Measurements from ENCODE around the gene IQCN. TPM values are rescaled to one million over a fixed set of nuclear protein-coding genes. Genes with fewer than 3 reads are reported as not detected.
A peak's percentile ranks its signal among the peaks of the same experiment; 100 is the strongest.
"Not testable (repeated sequence)": the region's sequence is repeated elsewhere in the genome, so short reads cannot be mapped to it uniquely, and the experiment has no call there.

Gene IQCN
- total RNA-seq, 2 experiments from 2014 or later, result 0.59 to 0.69 TPM

- Mint-ChIP-seq H3K4me1 (ENCODE audit: low read depth) (peaks cover 8% of the 10 kb centered on the region), H3K36me3 (ENCODE audit: low read depth) (no peaks in the 10 kb centered on the region), H3K9me3 (no peaks in the 10 kb centered on the region), H3K27me3 (peaks cover 15% of the 10 kb centered on the region), H3K27ac (no peak overlapping the region), H3K4me3 (no peak overlapping the region)
- intact Hi-C loops (cut with micrococcal nuclease), result no loop called here
- ChIA-PET POLR2A (no interaction called here), CTCF (interaction anchor here (2.4 kb wide), 1 partner anchor 33 kb away, joined by 9 read pairs; no protein-coding TSS in a partner anchor)
- no peak for TF ChIP-seq CTCF (IDR thresholded peaks at IDR 0.05)
- DNase-seq, result no peak
- no peak for ATAC-seq
These were observed 55.7 kb downstream of the IQCN start for GRCh38 chr19:18218600-18218999.

GRCh38 chr19:18218159-18218558 lies 56.1 kb downstream of the IQCN start:
- Mint-ChIP-seq H3K27ac (no peak overlapping the region), H3K36me3 (ENCODE audit: low read depth) (no peaks in the 10 kb centered on the region), H3K4me1 (ENCODE audit: low read depth) (peaks cover 8% of the 10 kb centered on the region), H3K27me3 (peaks cover 13% of the 10 kb centered on the region), H3K4me3 (no peak overlapping the region), H3K9me3 (no peaks in the 10 kb centered on the region)
- TF ChIP-seq CTCF (IDR thresholded peaks at IDR 0.05), result no peak
- ATAC-seq, result no peak
- ChIA-PET CTCF (interaction anchor here (0.8 kb wide), 1 partner anchor 12 kb away, joined by 3 read pairs; no protein-coding TSS in a partner anchor), POLR2A (no interaction called here)
- DNase-seq, result no peak
- intact Hi-C loops (cut with micrococcal nuclease), result no loop called here

- POLR2A ChIA-PET, result no interaction called here
- Mint-ChIP-seq H3K4me1 (ENCODE audit: low read depth) (peaks cover 8% of the 10 kb centered on the region), H3K4me3 (no peak overlapping the region), H3K27me3 (peaks cover 12% of the 10 kb centered on the region), H3K36me3 (ENCODE audit: low read depth) (no peaks in the 10 kb centered on the region), H3K27ac (no peak overlapping the region), H3K9me3 (no peaks in the 10 kb centered on the region)
- intact Hi-C loops (cut with micrococcal nuclease), result no loop called here
- DNase-seq (no peak), ATAC-seq (no peak)
- TF ChIP-seq CTCF (IDR thresholded peaks at IDR 0.05), result no peak
- CTCF ChIA-PET, result interaction anchor here (1.3 kb wide), 1 partner anchor 9 kb away, joined by 5 read pairs; no protein-coding TSS in a partner anchor
These were observed 57.5 kb downstream of the IQCN start for GRCh38 chr19:18216789-18217188.

GRCh38 chr19:18214779-18215433 lies 59.3 kb downstream of the IQCN start:
- ChIA-PET CTCF (interaction anchor here (1.1 kb wide), 1 partner anchor 37 kb away, joined by 3 read pairs; no protein-coding TSS in a partner anchor), POLR2A (no interaction called here)
- TF ChIP-seq CTCF (IDR thresholded peaks at IDR 0.05), result no peak
- H3K27ac Mint-ChIP-seq, result no peak overlapping the region
- peaks cover 6% of the 10 kb centered on the region for H3K4me1 Mint-ChIP-seq (ENCODE audit: low read depth)
- H3K36me3 Mint-ChIP-seq (ENCODE audit: low read depth), result no peaks in the 10 kb centered on the region
- intact Hi-C loops (cut with micrococcal nuclease), result loop anchor here (5.0 kb wide), 1 partner anchor 37 kb away; no protein-coding TSS in a partner anchor
- H3K9me3 Mint-ChIP-seq, result no peaks in the 10 kb centered on the region
- H3K27me3 Mint-ChIP-seq, result peaks cover 3% of the 10 kb centered on the region
- DNase-seq (peak; percentile 33), ATAC-seq (peak; percentile 84)
- no peak overlapping the region for H3K4me3 Mint-ChIP-seq

- ChIA-PET POLR2A (no interaction called here), CTCF (interaction anchor here (0.7 kb wide), 2 partner anchors 39 to 40 kb away, joined by 3 to 5 read pairs; no protein-coding TSS in a partner anchor)
- Mint-ChIP-seq H3K4me1 (ENCODE audit: low read depth) (peaks cover 3% of the 10 kb centered on the region), H3K4me3 (no peak overlapping the region), H3K9me3 (no peaks in the 10 kb centered on the region), H3K27ac (no peak overlapping the region), H3K36me3 (ENCODE audit: low read depth) (no peaks in the 10 kb centered on the region), H3K27me3 (peaks cover 7% of the 10 kb centered on the region)
- TF ChIP-seq CTCF (IDR thresholded peaks at IDR 0.05), result no peak
- intact Hi-C loops (cut with micrococcal nuclease), result loop anchor here (5.0 kb wide), 1 partner anchor 41 kb away; no protein-coding TSS in a partner anchor
- DNase-seq (no peak), ATAC-seq (no peak)
These were observed 62.6 kb downstream of the IQCN start for GRCh38 chr19:18211683-18212082.

- not testable (repeated sequence) for H3K4me3 Mint-ChIP-seq; H3K27ac Mint-ChIP-seq; ATAC-seq; H3K9me3 Mint-ChIP-seq; H3K36me3 Mint-ChIP-seq (ENCODE audit: low read depth); DNase-seq; H3K27me3 Mint-ChIP-seq; H3K4me1 Mint-ChIP-seq (ENCODE audit: low read depth)
- POLR2A ChIA-PET, result interaction anchor here (0.6 kb wide), 1 partner anchor 209 kb away, joined by 3 read pairs; the partner anchor contains the start of gene SSBP4
- CTCF ChIA-PET, result interaction anchor here (0.8 to 11.3 kb wide), 4 partner anchors 22 to 201 kb away, joined by 3 to 185 read pairs (median 4); a partner anchor contains a TSS
- intact Hi-C loops (cut with micrococcal nuclease), result loop anchor here (5.0 kb wide), 1 partner anchor 42 kb away; no protein-coding TSS in a partner anchor
These were observed 64.3 kb downstream of the IQCN start for GRCh38 chr19:18209912-18210311.

Data from activated CD8-positive, alpha-beta T cell treated with anti-CD3 and anti-CD28 coated beads for 36 hours (primary cell).